Measurements from ENCODE around the gene THSD4.

DNA sequence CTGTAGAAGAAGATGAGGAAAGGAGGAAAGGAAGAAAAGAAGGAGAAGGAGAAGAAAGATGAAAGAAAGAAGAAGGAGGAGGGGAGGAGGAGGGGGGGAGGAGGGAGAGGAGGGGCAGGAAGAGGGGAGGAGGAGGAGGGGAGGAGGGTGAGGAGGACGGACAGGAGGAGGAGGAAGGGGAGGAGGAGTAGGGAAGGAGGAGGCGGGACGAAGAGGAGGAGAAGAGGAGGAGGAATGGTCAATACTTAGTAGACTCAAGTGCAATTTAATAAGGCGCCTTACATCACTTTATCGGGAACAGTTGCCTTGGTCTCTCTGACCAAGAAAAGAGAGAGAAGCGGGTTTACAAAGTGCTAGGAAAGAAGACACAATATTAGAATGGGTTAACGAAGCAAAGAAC, 671.4 kb downstream of the THSD4 start:
- TF ChIP-seq, protein P1, sequence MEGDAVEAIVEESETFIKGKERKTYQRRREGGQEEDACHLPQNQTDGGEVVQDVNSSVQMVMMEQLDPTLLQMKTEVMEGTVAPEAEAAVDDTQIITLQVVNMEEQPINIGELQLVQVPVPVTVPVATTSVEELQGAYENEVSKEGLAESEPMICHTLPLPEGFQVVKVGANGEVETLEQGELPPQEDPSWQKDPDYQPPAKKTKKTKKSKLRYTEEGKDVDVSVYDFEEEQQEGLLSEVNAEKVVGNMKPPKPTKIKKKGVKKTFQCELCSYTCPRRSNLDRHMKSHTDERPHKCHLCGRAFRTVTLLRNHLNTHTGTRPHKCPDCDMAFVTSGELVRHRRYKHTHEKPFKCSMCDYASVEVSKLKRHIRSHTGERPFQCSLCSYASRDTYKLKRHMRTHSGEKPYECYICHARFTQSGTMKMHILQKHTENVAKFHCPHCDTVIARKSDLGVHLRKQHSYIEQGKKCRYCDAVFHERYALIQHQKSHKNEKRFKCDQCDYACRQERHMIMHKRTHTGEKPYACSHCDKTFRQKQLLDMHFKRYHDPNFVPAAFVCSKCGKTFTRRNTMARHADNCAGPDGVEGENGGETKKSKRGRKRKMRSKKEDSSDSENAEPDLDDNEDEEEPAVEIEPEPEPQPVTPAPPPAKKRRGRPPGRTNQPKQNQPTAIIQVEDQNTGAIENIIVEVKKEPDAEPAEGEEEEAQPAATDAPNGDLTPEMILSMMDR (IDR thresholded peaks at IDR 0.05): no peak
- TF ChIP-seq POLR2A (IDR thresholded peaks at IDR 0.05): no peak

Measured in thyroid gland (tissue), 4 donors.